ENCODE measurements around the gene METTL27. TPM values are rescaled to one million over a fixed set of nuclear protein-coding genes. Genes with fewer than 3 reads are reported as not detected.

METTL27 gene
- polyA plus RNA-seq, 3 donors, result 1.1 to 2.1 (median 1.2) TPM

DNA sequence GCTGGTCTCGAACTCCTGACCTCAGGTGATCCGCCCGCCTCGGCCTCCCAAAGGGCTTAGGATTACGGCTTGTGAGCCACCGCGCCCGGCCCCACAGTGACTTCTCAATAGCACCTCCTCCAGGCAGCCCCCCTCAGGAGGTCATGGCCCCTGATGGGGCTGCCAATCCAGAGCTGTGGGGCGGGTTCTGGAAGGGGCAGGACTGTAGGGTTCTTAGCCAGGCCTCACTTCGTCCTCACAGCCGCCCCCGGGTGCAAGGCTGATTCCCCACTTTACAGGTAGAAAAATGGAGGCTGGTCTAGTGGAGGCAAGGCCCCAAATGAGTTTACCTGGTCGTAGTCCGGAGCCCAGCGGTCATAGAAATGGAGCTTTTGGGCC is 638 bp downstream of the METTL27 start:
- no peaks in the 10 kb centered on the region for H3K36me3 ChIP-seq (replicated peaks in 1 of 2; ENCODE audit: control insufficient read depth in 1 of 2, insufficient read depth in 2 of 2, low read length in 2 of 2)
- H3K27me3 ChIP-seq (ENCODE audit: control insufficient read depth in 2 of 2, insufficient read depth in 2 of 2, low read length in 2 of 2), result no peaks in the 10 kb centered on the region
- no peak overlapping the region for H3K27ac ChIP-seq (ENCODE audit: low read depth in 1 of 2, low read length in 2 of 2)
- intact Hi-C loops (cut with micrococcal nuclease), result no loop called here
- H3K79me2 ChIP-seq (ENCODE audit: insufficient read depth, low read length), result no peaks in the 10 kb centered on the region
- no peak for DNase-seq
- Mint-ChIP-seq H3K27me3 (ENCODE audit: low read depth in 3 of 3) (peaks cover 10 to 15% (median 14%) of the 10 kb centered on the region in 3 donors), H3K27ac (peak overlapping the region in 1 of 7 donors; percentile 78), H3K4me1 (peaks cover 36% of the 10 kb centered on the region), H3K36me3 (no peaks in the 10 kb centered on the region), H3K4me3 (peak overlapping the region in 1 of 2 donors; percentile 80), H3K9me3 (no peaks in the 10 kb centered on the region)
- peaks cover 46 to 48% of the 10 kb centered on the region in 2 donors for H3K4me1 ChIP-seq (ENCODE audit: control insufficient read depth in 1 of 2, insufficient read depth in 2 of 2, low read length in 2 of 2)
- no peaks in the 10 kb centered on the region for H4K20me1 ChIP-seq (ENCODE audit: insufficient read depth, low read length)
- H3K9me3 ChIP-seq (replicated peaks in 1 of 2; ENCODE audit: control insufficient read depth in 1 of 2, insufficient read depth in 1 of 2, low read length in 2 of 2), result no peaks in the 10 kb centered on the region
- TF ChIP-seq, protein P1, sequence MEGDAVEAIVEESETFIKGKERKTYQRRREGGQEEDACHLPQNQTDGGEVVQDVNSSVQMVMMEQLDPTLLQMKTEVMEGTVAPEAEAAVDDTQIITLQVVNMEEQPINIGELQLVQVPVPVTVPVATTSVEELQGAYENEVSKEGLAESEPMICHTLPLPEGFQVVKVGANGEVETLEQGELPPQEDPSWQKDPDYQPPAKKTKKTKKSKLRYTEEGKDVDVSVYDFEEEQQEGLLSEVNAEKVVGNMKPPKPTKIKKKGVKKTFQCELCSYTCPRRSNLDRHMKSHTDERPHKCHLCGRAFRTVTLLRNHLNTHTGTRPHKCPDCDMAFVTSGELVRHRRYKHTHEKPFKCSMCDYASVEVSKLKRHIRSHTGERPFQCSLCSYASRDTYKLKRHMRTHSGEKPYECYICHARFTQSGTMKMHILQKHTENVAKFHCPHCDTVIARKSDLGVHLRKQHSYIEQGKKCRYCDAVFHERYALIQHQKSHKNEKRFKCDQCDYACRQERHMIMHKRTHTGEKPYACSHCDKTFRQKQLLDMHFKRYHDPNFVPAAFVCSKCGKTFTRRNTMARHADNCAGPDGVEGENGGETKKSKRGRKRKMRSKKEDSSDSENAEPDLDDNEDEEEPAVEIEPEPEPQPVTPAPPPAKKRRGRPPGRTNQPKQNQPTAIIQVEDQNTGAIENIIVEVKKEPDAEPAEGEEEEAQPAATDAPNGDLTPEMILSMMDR (IDR thresholded peaks at IDR 0.05), result no peak
- peak overlapping the region; percentile 50 for H3K9ac ChIP-seq (ENCODE audit: insufficient read depth, low read length, poor library complexity, severe bottlenecking)
- 90% methylated on average over 12 of the region's 15 CpGs for WGBS (ENCODE audit: insufficient coverage)
- peak overlapping the region; percentile 89 for H3K4me2 ChIP-seq (replicated peaks; ENCODE audit: extremely low read depth, low read length, poor library complexity, severe bottlenecking)
- H2AFZ ChIP-seq (ENCODE audit: insufficient read depth, low read depth, low read length, poor library complexity, severe bottlenecking), result peak overlapping the region; percentile 91
- H3K4me3 ChIP-seq (replicated peaks in 1 of 3; ENCODE audit: low read depth in 2 of 3, low read length in 3 of 3), result peak overlapping the region in 2 of 3 experiments; percentile 38 to 78

DNA sequence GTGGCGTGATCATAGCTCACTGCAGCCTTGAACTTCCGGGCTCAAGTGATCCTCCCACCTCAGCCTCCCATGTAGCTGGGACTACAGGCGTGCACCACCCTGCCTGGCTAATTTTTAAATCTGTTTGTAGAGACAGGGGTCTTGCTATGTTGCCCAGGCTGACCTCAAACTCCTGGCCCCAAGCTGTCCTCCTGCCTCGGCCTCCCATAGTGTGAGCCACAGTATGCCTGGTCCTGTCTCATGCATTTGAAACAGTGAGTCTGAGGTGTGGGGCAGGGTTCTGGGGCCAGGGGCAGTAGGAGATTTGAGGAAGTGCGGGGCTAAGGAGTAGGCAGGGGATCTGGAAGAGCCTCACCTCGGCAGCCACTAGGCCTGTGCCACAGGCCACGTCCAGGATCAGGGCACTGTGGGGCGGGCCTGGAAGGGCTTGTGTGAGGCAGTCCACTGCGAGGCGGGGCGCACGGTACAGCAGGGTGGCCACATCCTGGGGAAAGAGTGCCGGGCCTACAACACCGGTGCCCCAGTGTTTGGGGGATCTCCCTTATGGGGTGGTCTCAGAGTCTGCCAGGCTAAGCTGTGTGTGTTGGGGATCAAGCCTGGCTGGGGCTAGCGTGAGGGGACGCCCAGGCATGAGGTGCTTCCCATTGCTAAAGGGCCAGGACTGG is 1.5 kb downstream of the METTL27 start:
- Histone ChIP-seq H4K20me1 (ENCODE audit: insufficient read depth, low read length) (no peaks in the 10 kb centered on the region), H3K4me2 (replicated peaks; ENCODE audit: extremely low read depth, low read length, poor library complexity, severe bottlenecking) (no peak overlapping the region), H3K4me1 (ENCODE audit: control insufficient read depth in 1 of 2, insufficient read depth in 2 of 2, low read length in 2 of 2) (peaks cover 38 to 39% of the 10 kb centered on the region in 2 donors), H3K9ac (ENCODE audit: insufficient read depth, low read length, poor library complexity, severe bottlenecking) (no peak overlapping the region), H3K4me3 (replicated peaks in 1 of 3; ENCODE audit: low read depth in 2 of 3, low read length in 3 of 3) (no peak overlapping the region), H3K36me3 (replicated peaks in 1 of 2; ENCODE audit: control insufficient read depth in 1 of 2, insufficient read depth in 2 of 2, low read length in 2 of 2) (no peaks in the 10 kb centered on the region), H3K27ac (ENCODE audit: low read depth in 1 of 2, low read length in 2 of 2) (no peak overlapping the region), H3K79me2 (ENCODE audit: insufficient read depth, low read length) (no peaks in the 10 kb centered on the region), H3K9me3 (replicated peaks in 1 of 2; ENCODE audit: control insufficient read depth in 1 of 2, insufficient read depth in 1 of 2, low read length in 2 of 2) (no peaks in the 10 kb centered on the region), H3K27me3 (ENCODE audit: control insufficient read depth in 2 of 2, insufficient read depth in 2 of 2, low read length in 2 of 2) (no peaks in the 10 kb centered on the region), H2AFZ (ENCODE audit: insufficient read depth, low read depth, low read length, poor library complexity, severe bottlenecking) (no peak overlapping the region)
- TF ChIP-seq, protein P1 (IDR thresholded peaks at IDR 0.05), result no peak
- Mint-ChIP-seq H3K4me3 (no peak overlapping the region), H3K36me3 (no peaks in the 10 kb centered on the region), H3K27me3 (ENCODE audit: low read depth in 3 of 3) (peaks cover 10 to 15% (median 14%) of the 10 kb centered on the region in 3 donors), H3K27ac (no peak overlapping the region), H3K9me3 (no peaks in the 10 kb centered on the region), H3K4me1 (peaks cover 28% of the 10 kb centered on the region)
- no peak for DNase-seq
- WGBS (ENCODE audit: insufficient coverage), result 86% methylated on average over 13 of the region's 16 CpGs
- intact Hi-C loops (cut with micrococcal nuclease), result no loop called here
